PFSK-1 (cell line): ENCODE results near the gene RAC2.

Experiments
- FOXP2 ChIP-seq: optimal IDR thresholded peaks from 2 replicates; pipeline ENCODE3; 2011; ENCODE audit warnings: borderline replicate concordance, control low read depth, inconsistent platforms; ENCODE audit not compliant: insufficient read depth; ENCODE audit errors: extremely low read length, extremely low read depth
- POLR2AphosphoS5 ChIP-seq: IDR thresholded peaks from 2 replicates; pipeline ENCODE4 v1.6.1; 2012; ENCODE audit warnings: low read depth, mild to moderate bottlenecking, control low read depth, low read length, moderate library complexity
- REST ChIP-seq, 2 experiments: IDR thresholded peaks; 2 replicates each; pipeline versions ENCODE4 v1.6.1 to v1.8.0; 2011 to 2012; ENCODE audit warnings: low read depth in 2 of 2, low read length in 2 of 2, control low read depth in 1 of 2, inconsistent platforms in 1 of 2, mild to moderate bottlenecking in 1 of 2, moderate library complexity in 1 of 2; ENCODE audit not compliant: insufficient read depth in 1 of 2
- SIN3A ChIP-seq: IDR thresholded peaks from 2 replicates; pipeline ENCODE4 v1.6.1; 2012; ENCODE audit warnings: mild to moderate bottlenecking, low read length, moderate library complexity, borderline replicate concordance; ENCODE audit not compliant: insufficient read depth
- TAF1 ChIP-seq: IDR thresholded peaks from 2 replicates; pipeline ENCODE4 v1.6.1; 2012; ENCODE audit warnings: low read length, control low read depth, borderline replicate concordance; ENCODE audit not compliant: insufficient read depth

The RAC2 gene

GRCh38 chr22:37222440-37222971 is 21.6 kb downstream of the RAC2 start:
- no peak for TF ChIP-seq SIN3A
- TF ChIP-seq POLR2AphosphoS5, result no peak
- no peak for TF ChIP-seq REST (IDR thresholded peaks at IDR 0.05; ENCODE audit: insufficient read depth in 1 of 2, low read depth in 2 of 2, low read length in 2 of 2)
- TF ChIP-seq TAF1, result no peak
- TF ChIP-seq FOXP2, result no peak

DNA sequence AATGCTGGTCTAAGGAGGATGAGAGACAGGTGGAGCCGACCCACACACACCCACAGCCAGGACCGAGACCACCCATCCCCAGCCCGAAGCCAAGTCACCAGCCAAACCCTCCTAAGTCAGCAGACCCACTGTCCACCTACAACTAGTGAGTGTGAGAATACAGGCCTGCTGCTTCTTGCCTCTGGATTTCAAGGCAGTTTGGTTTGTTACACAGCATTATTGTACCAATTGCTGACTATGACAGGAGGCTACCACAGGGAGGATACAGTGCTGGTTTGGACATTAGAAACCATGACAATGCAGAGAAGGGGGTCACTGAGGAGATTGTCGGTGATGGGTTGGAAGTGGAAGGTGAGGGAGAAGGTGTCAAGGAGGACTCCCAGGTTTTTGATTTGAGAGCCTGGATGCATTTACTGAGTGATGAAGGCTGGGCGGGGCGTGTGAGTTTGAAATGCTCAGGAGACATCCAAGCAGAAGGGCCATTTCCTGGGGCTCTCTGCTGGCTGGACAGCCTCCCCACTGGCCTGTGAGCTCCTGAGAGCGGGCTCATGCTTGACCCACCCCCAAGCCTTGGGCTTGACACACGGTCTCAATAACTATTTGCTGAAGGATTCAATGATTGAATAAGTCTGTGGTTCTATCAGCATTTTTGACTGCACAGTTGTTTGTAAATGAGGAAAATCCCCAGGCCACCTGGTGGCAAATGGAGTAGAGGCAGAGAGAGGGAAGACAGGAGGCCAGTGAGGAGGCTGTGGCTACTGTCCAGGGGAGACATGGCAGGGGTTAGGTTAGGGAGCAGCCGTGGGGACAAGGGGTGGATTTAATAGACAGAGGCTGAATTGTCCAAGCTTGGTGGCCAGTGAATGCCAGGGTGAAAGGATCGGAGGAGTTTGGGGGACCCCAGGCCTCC is 22.4 kb downstream of the RAC2 start:
- TF ChIP-seq FOXP2 (no peak), REST (IDR thresholded peaks at IDR 0.05; ENCODE audit: insufficient read depth in 1 of 2, low read depth in 2 of 2, low read length in 2 of 2) (no peak), TAF1 (no peak), POLR2AphosphoS5 (no peak), SIN3A (no peak)

DNA sequence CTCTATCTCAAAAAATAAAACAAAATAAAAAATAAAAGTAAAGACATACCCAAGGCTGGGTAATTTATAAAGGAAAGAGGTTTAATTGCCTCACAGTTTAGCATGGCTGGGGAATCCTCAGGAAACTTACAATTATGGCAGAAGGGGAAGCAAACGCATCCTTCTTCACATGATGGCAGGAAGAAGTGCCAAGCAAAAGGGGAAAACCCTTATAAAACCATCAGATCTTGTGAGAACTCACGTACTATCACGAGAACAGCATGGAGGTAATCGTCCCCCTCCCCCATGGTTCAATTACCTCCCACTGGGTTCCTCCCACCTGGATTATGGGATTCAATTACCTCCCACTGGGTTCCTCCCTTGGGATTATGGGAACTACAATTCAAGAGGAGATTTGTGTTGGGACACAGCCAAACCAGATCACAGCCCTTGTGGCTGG is 23.5 kb downstream of the RAC2 start:
- TF ChIP-seq TAF1 (no peak), REST (IDR thresholded peaks at IDR 0.05; ENCODE audit: insufficient read depth in 1 of 2, low read depth in 2 of 2, low read length in 2 of 2) (no peak)

DNA sequence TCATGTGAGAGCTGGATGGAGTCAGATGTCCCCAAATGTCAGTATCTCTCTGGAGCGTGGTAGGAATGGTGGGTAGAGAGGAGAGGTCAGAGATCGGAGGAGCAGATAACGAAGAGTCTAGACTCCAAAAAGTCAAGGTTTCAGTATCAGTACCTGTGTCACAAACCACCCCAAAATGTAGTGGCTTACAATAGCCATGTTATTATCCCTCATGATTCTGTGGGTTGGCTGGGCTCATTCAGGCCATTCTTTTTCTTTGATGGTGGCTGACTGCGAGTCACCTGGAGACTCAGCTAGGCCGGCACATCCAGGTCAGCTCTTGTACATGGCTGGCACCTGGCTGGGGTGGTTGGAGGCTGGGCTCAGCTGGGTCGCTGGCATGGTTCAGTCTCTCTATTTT is 24.5 kb downstream of the RAC2 start:
- TF ChIP-seq FOXP2 (no peak), SIN3A (no peak), TAF1 (no peak), POLR2AphosphoS5 (no peak), REST (IDR thresholded peaks at IDR 0.05; ENCODE audit: insufficient read depth in 1 of 2, low read depth in 2 of 2, low read length in 2 of 2) (no peak)
